OCI-M2 (cell line): ENCODE data around the gene ZC3H18.

Source experiments
- DNase-seq: peaks from one replicate; lab custom pipeline; 2025; ENCODE audit not compliant: unreplicated experiment; lab: John Stamatoyannopoulos, UW

Gene ZC3H18

GRCh38 chr16:88532434-88533241 is 37.6 kb upstream of the ZC3H18 start:
- DNase-seq, result no peak

GRCh38 chr16:88533381-88533917 is 36.8 kb upstream of the ZC3H18 start:
- DNase-seq, result no peak

GRCh38 chr16:88533932-88534637 is 36.1 kb upstream of the ZC3H18 start:
- no peak for DNase-seq

GRCh38 chr16:88534638-88535190 is 35.5 kb upstream of the ZC3H18 start:
- DNase-seq, result no peak

- no peak for DNase-seq
These were observed 34.9 kb upstream of the ZC3H18 start for GRCh38 chr16:88535191-88535856.

GRCh38 chr16:88535857-88536222 is 34.4 kb upstream of the ZC3H18 start:
- no peak for DNase-seq

GRCh38 chr16:88536510-88536909 is 33.7 kb upstream of the ZC3H18 start:
- DNase-seq, result no peak

- DNase-seq, result no peak
These were observed 33.0 kb upstream of the ZC3H18 start for GRCh38 chr16:88536971-88537751.

- no peak for DNase-seq
These were observed 32.3 kb upstream of the ZC3H18 start for GRCh38 chr16:88537859-88538258.

GRCh38 chr16:88538366-88539060 is 31.7 kb upstream of the ZC3H18 start:
- no peak for DNase-seq

- DNase-seq, result no peak
These were observed 30.9 kb upstream of the ZC3H18 start for GRCh38 chr16:88539261-88539651.

GRCh38 chr16:88539652-88540345 is 30.4 kb upstream of the ZC3H18 start:
- DNase-seq, result no peak

- DNase-seq, result no peak
These were observed 29.7 kb upstream of the ZC3H18 start for GRCh38 chr16:88540346-88540977.

- DNase-seq, result no peak
These were observed 28.2 kb upstream of the ZC3H18 start for GRCh38 chr16:88541831-88542616.

GRCh38 chr16:88543230-88543813 is 26.9 kb upstream of the ZC3H18 start:
- DNase-seq, result no peak

- no peak for DNase-seq
These were observed 24.4 kb upstream of the ZC3H18 start for GRCh38 chr16:88545781-88546180.

GRCh38 chr16:88548131-88548874 is 21.9 kb upstream of the ZC3H18 start:
- DNase-seq, result no peak
